Effector memory CD8-positive, alpha-beta T cell (primary cell): ENCODE results near the gene VAMP3.

Experiments
- ATAC-seq: fragments of 150-1000 bp; cut with Tn5 transposase; replicated peaks from 2 replicates; pipeline ENCODE4 v1.10.0; 2021; ENCODE audit warnings: mild to moderate bottlenecking, moderate library complexity
- DNase-seq, 3 experiments: peaks; one replicate each; pipeline ENCODE4 v3.0.0; 2021
- H3K27ac Mint-ChIP-seq, 2 donors: one replicate each; pipeline ENCODE4 v1.8.0; 2022; ENCODE audit warnings: mild to moderate bottlenecking in 2 of 2, mixed read lengths in 2 of 2, moderate library complexity in 2 of 2
- H3K27me3 Mint-ChIP-seq, 2 donors: one replicate each; pipeline ENCODE4 v1.8.0; 2022; ENCODE audit warnings: mixed read lengths in 2 of 2
- H3K36me3 Mint-ChIP-seq: one replicate; pipeline ENCODE4 v1.8.0; 2022; ENCODE audit warnings: mild to moderate bottlenecking, moderate library complexity, mixed read lengths; ENCODE audit not compliant: insufficient read depth
- H3K4me1 Mint-ChIP-seq, 2 donors: one replicate each; pipeline ENCODE4 v1.8.0; 2022; ENCODE audit warnings: low read depth in 2 of 2, mixed read lengths in 2 of 2
- H3K4me3 Mint-ChIP-seq, 2 donors: one replicate each; pipeline ENCODE4 v1.8.0; 2022; ENCODE audit warnings: mild to moderate bottlenecking in 2 of 2, mixed read lengths in 2 of 2, moderate library complexity in 2 of 2
- H3K9me3 Mint-ChIP-seq, 2 donors: one replicate each; pipeline ENCODE4 v1.8.0; 2022; ENCODE audit warnings: mixed read lengths in 2 of 2

The VAMP3 gene

GRCh38 chr1:7749126-7749525, 22.0 kb upstream of the VAMP3 start:
- H3K36me3 Mint-ChIP-seq: peaks cover 13% of the 10 kb centered on the region
- no peaks in the 10 kb centered on the region for H3K9me3 Mint-ChIP-seq

GRCh38 chr1:7751174-7751573, 19.9 kb upstream of the VAMP3 start:
- H3K4me1 Mint-ChIP-seq: peaks cover 13 to 25% of the 10 kb centered on the region in 2 donors
- no peak overlapping the region for H3K27ac Mint-ChIP-seq
- H3K9me3 Mint-ChIP-seq: no peaks in the 10 kb centered on the region
- DNase-seq (no peak), ATAC-seq (no peak)
- peaks cover 0 to 5% of the 10 kb centered on the region in 2 donors for H3K27me3 Mint-ChIP-seq
- H3K36me3 Mint-ChIP-seq: peaks cover 7% of the 10 kb centered on the region
- H3K4me3 Mint-ChIP-seq: no peak overlapping the region

More at GRCh38 chr1:7749126-7749525, 22.0 kb upstream of the VAMP3 start:
- Mint-ChIP-seq H3K27me3 (peaks cover 6 to 11% of the 10 kb centered on the region in 2 donors), H3K27ac (peak overlapping the region in 1 of 2 donors; percentile 72), H3K4me3 (no peak overlapping the region), H3K4me1 (peaks cover 9 to 25% of the 10 kb centered on the region in 2 donors)
- ATAC-seq: no peak
- no peak for DNase-seq

GRCh38 chr1:7752512-7753417, 18.3 kb upstream of the VAMP3 start:
- Mint-ChIP-seq H3K27me3 (peaks cover 0 to 5% of the 10 kb centered on the region in 2 donors), H3K9me3 (no peaks in the 10 kb centered on the region), H3K36me3 (no peaks in the 10 kb centered on the region), H3K4me3 (peak overlapping the region; percentile 41 to 55), H3K4me1 (peaks cover 13 to 21% of the 10 kb centered on the region in 2 donors), H3K27ac (no peak overlapping the region)
- DNase-seq (peak; percentile 35 to 48 (median 43)), ATAC-seq (peak; percentile 63)

GRCh38 chr1:7753641-7754040, 17.5 kb upstream of the VAMP3 start:
- ATAC-seq (no peak), DNase-seq (no peak)
- peaks cover 13 to 19% of the 10 kb centered on the region in 2 donors for H3K4me1 Mint-ChIP-seq
- H3K27ac Mint-ChIP-seq: no peak overlapping the region
- H3K9me3 Mint-ChIP-seq: no peaks in the 10 kb centered on the region
- peaks cover 0 to 12% of the 10 kb centered on the region in 2 donors for H3K27me3 Mint-ChIP-seq
- no peaks in the 10 kb centered on the region for H3K36me3 Mint-ChIP-seq
- H3K4me3 Mint-ChIP-seq: no peak overlapping the region

- Mint-ChIP-seq H3K4me3 (peak overlapping the region in 1 of 2 donors; percentile 10), H3K36me3 (no peaks in the 10 kb centered on the region)
Observed at GRCh38 chr1:7754234-7754633, 16.9 kb upstream of the VAMP3 start.

GRCh38 chr1:7755448-7755847, 15.6 kb upstream of the VAMP3 start:
- H3K4me1 Mint-ChIP-seq: peaks cover 13 to 19% of the 10 kb centered on the region in 2 donors
- ATAC-seq: no peak

More at GRCh38 chr1:7754234-7754633, 16.9 kb upstream of the VAMP3 start:
- Mint-ChIP-seq H3K9me3 (no peaks in the 10 kb centered on the region), H3K27me3 (peaks cover 0 to 12% of the 10 kb centered on the region in 2 donors), H3K27ac (no peak overlapping the region), H3K4me1 (peaks cover 13 to 19% of the 10 kb centered on the region in 2 donors)
- DNase-seq: no peak
- ATAC-seq: no peak

GRCh38 chr1:7760245-7760644, 10.9 kb upstream of the VAMP3 start:
- DNase-seq: no peak

More at GRCh38 chr1:7755448-7755847, 15.6 kb upstream of the VAMP3 start:
- Mint-ChIP-seq H3K27me3 (peaks cover 0 to 12% of the 10 kb centered on the region in 2 donors), H3K36me3 (no peaks in the 10 kb centered on the region), H3K4me3 (no peak overlapping the region), H3K27ac (no peak overlapping the region), H3K9me3 (no peaks in the 10 kb centered on the region)
- DNase-seq: no peak

GRCh38 chr1:7761103-7761502, 10.0 kb upstream of the VAMP3 start:
- ATAC-seq (no peak), DNase-seq (no peak)
- Mint-ChIP-seq H3K4me3 (no peak overlapping the region), H3K36me3 (peaks cover 5% of the 10 kb centered on the region), H3K4me1 (no peaks in the 10 kb centered on the region), H3K27me3 (peaks cover 0 to 6% of the 10 kb centered on the region in 2 donors), H3K9me3 (no peaks in the 10 kb centered on the region), H3K27ac (no peak overlapping the region)

More at GRCh38 chr1:7760245-7760644, 10.9 kb upstream of the VAMP3 start:
- Mint-ChIP-seq H3K4me1 (no peaks in the 10 kb centered on the region), H3K4me3 (no peak overlapping the region), H3K36me3 (peaks cover 5% of the 10 kb centered on the region), H3K27ac (no peak overlapping the region), H3K27me3 (peaks cover 0 to 12% of the 10 kb centered on the region in 2 donors), H3K9me3 (no peaks in the 10 kb centered on the region)
- no peak for ATAC-seq

GRCh38 chr1:7767176-7767575, 3.9 kb upstream of the VAMP3 start:
- ATAC-seq (no peak), DNase-seq (no peak)
- H3K9me3 Mint-ChIP-seq: no peaks in the 10 kb centered on the region
- no peak overlapping the region for H3K27ac Mint-ChIP-seq
- H3K27me3 Mint-ChIP-seq: peaks cover 0 to 7% of the 10 kb centered on the region in 2 donors
- H3K4me3 Mint-ChIP-seq: no peak overlapping the region
- peaks cover 6 to 8% of the 10 kb centered on the region in 2 donors for H3K4me1 Mint-ChIP-seq
- peaks cover 10% of the 10 kb centered on the region for H3K36me3 Mint-ChIP-seq

GRCh38 chr1:7768583-7768982, 2.5 kb upstream of the VAMP3 start:
- Mint-ChIP-seq H3K4me1 (peaks cover 10 to 18% of the 10 kb centered on the region in 2 donors), H3K36me3 (peaks cover 14% of the 10 kb centered on the region), H3K27ac (no peak overlapping the region), H3K9me3 (no peaks in the 10 kb centered on the region), H3K27me3 (peaks cover 0 to 7% of the 10 kb centered on the region in 2 donors), H3K4me3 (no peak overlapping the region)
- no peak for ATAC-seq
- DNase-seq: no peak

GRCh38 chr1:7769673-7770412, 1.3 kb upstream of the VAMP3 start:
- ATAC-seq (no peak), DNase-seq (no peak)
- peaks cover 0 to 7% of the 10 kb centered on the region in 2 donors for H3K27me3 Mint-ChIP-seq
- peak overlapping the region in 1 of 2 donors; percentile 88 for H3K27ac Mint-ChIP-seq
- peaks cover 10 to 29% of the 10 kb centered on the region in 2 donors for H3K4me1 Mint-ChIP-seq
- peak overlapping the region in 1 of 2 donors; percentile 89 for H3K4me3 Mint-ChIP-seq
- H3K36me3 Mint-ChIP-seq: peaks cover 20% of the 10 kb centered on the region
- no peaks in the 10 kb centered on the region for H3K9me3 Mint-ChIP-seq

GRCh38 chr1:7770669-7770996, 463 bp upstream of the VAMP3 start:
- H3K27me3 Mint-ChIP-seq: peaks cover 0 to 7% of the 10 kb centered on the region in 2 donors
- H3K9me3 Mint-ChIP-seq: no peaks in the 10 kb centered on the region
- ATAC-seq: peak; percentile 31
- no peak for DNase-seq
- peaks cover 24% of the 10 kb centered on the region for H3K36me3 Mint-ChIP-seq
- peak overlapping the region; percentile 85 to 88 for H3K27ac Mint-ChIP-seq
- peaks cover 10 to 29% of the 10 kb centered on the region in 2 donors for H3K4me1 Mint-ChIP-seq
- H3K4me3 Mint-ChIP-seq: peak overlapping the region; percentile 89 to 92

GRCh38 chr1:7771823-7772299, 765 bp downstream of the VAMP3 start:
- no peak for ATAC-seq
- H3K4me3 Mint-ChIP-seq: peak overlapping the region; percentile 89 to 92
- peak overlapping the region; percentile 85 to 88 for H3K27ac Mint-ChIP-seq
- H3K36me3 Mint-ChIP-seq: peaks cover 18% of the 10 kb centered on the region
- H3K9me3 Mint-ChIP-seq: no peaks in the 10 kb centered on the region
- no peak for DNase-seq
- peaks cover 10 to 29% of the 10 kb centered on the region in 2 donors for H3K4me1 Mint-ChIP-seq
- H3K27me3 Mint-ChIP-seq: peaks cover 0 to 7% of the 10 kb centered on the region in 2 donors
